GM18511 (cell line): Measurements from ENCODE around the gene DHCR7.

Experiments
- ATAC-seq: cut with Tn5 transposase; IDR thresholded peaks from one replicate; pipeline ENCODE4 v1.9.1; 2021; ENCODE audit warnings: mild to moderate bottlenecking, moderate library complexity; ENCODE audit not compliant: unreplicated experiment

DHCR7 gene, protein sequence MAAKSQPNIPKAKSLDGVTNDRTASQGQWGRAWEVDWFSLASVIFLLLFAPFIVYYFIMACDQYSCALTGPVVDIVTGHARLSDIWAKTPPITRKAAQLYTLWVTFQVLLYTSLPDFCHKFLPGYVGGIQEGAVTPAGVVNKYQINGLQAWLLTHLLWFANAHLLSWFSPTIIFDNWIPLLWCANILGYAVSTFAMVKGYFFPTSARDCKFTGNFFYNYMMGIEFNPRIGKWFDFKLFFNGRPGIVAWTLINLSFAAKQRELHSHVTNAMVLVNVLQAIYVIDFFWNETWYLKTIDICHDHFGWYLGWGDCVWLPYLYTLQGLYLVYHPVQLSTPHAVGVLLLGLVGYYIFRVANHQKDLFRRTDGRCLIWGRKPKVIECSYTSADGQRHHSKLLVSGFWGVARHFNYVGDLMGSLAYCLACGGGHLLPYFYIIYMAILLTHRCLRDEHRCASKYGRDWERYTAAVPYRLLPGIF

DNA sequence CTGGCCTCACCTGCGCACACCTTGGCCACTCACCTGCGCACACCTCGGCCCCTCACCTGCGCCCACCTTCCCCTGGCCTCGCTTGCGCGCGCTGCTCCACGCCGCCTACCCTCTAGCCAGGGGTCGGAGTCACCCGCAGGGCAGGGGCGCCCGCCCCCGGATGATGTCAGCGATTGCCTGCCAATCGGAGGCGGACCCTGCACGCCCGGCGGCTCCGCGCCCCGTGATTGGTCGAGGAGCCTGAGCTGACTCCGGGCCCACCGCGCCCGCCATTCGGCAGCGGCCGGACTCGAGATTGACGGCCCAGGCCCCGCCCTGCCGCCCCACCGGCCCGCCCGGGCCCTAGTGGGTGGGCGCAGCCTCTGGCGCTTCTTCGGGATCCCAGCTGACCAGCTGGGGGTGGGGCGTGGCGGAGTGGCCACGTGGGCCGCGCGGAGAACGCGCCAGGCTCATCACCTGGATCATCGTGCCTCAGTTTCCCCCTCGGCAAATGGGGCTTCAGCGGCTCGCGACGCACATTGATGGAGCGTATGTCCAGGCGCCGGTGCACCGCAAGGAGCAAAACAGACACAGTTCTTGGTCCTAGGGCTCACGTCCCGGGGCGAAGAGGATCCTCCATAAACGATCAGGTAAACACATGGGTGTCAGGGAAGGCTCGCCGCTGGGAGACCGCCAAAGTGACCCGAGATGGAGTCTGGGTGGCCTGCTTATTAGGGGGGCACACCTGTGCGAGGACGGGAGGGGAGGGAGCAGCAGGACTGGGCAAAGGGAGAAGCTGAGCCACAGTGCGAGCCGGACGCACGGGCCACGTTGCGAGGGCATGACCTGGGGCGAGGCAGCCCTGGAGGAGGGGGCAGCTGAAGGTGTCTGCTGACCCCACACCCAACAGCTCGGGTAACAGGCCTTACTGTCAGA, at the start of gene DHCR7:
Gene DHCR7 (minus strand): TSS at position 137 of the 915 bp plus-strand sequence. CDS start 3,441 bp downstream, outside the sequence.
- peak; percentile 82 for ATAC-seq

DNA sequence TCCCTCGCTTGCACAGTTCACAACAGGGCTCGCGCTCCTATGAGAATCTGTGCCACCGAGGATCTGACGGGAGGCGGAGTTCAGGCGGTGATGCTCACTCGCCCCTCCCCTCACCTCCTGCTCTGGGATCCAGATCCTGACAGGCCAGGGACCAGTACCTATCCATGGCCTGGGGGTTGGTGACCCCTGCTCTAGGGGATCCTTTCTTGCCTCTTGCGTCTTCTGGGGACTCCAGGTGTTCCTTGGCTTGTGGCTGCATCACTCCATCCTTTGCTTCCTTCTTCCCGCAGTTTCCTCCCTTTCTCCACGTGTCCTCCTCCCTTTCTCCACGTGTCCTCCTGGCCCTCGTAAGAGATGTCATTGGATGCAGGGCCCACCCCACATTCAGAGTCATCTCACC, 48.2 kb upstream of the DHCR7 start:
- no peak for ATAC-seq

- ATAC-seq, result no peak
Observed at GRCh38 chr11:71495286-71496230, 47.4 kb upstream of the DHCR7 start.

DNA sequence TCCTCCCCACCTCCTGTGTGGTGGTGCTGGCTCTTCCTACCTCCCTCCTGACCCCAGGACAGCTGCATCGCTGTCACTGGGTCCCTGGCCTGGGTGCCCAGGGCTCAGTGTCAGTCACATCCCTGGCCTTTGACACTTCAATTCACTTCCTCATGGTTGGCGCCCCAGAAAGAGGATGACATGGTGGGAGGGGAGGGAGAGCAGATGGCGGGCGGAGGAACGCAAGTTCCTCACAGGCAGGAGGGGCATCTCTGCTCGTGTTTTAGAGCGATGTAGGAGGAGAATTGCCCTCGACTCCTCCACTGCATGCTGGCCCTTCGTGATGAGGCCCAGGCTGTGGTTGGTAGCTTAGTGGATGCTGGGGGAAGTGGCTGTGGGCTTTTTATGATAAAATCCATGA, 43.7 kb upstream of the DHCR7 start:
- ATAC-seq, result no peak

- no peak for ATAC-seq
Observed at GRCh38 chr11:71491531-71491930, 43.3 kb upstream of the DHCR7 start.

GRCh38 chr11:71490731-71491390, 42.7 kb upstream of the DHCR7 start:
- ATAC-seq, result no peak

DNA sequence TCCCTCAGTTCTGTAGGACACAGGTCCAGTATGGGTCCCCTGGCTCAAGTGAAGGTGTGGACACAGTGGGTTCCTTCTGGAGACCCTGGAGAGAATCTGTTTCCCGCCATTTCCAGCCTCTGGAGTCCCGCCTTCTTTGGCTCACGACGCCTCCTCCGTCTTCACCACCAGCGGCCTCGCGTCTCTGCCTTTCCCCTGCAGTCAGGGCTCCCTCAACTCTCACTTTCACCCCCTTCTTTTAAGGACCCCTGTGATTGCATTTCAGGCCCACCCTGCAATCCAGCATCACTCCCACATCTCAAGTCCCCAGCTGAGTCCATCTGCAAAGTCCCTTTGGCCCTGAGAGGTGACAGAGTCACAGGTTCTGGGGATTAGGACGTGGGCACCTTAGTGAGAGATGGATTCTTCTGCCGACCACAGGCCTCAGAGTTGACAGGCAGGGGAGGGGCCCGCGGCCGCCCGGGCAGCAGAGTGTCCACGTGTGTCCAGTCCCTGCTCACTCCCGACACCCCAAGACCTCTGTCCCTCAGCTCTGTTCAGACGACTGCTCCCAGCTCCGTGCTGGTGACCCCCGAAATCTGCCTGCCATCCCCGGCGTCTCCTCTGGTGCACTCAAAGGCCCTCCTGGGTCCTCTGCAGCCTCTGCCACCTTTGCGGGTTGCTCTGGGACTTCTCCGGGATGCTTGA, 42.0 kb upstream of the DHCR7 start:
- ATAC-seq, result no peak

DNA sequence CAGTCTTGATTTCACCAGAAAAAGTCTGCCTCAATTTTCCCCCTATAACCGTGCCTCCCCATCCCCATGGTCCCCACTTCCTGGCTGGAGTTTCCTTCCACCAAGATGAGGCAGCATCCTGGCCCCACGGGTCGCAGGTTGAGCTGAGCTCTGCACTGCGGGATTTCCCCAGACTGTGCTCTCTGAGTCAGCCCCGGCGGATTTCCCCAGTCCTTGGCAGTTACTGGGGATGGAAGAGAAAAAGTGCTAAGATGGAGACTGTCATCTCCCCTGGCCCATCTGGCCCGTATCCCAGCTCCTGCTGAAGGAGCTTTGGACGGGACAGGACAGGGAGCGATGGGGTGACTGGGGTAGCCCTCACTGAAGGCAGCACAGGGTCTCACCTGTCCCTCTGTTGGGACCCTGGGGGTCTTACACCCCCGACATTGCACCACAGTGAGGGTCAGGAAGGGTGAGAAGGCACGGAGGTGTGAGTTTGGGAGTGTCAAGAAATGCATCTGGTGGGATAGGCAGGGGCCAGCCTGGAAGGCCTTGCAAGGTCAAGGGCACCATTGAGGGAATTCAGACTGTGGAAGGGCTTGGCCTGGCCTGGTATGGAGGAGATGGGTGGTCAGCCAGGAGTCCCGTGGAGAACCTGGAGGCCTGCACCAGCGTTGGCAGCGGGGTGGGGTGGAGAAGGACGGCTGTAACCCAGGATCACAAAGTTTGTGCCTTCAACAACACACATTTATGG, 41.3 kb upstream of the DHCR7 start:
- ATAC-seq, result no peak

DNA sequence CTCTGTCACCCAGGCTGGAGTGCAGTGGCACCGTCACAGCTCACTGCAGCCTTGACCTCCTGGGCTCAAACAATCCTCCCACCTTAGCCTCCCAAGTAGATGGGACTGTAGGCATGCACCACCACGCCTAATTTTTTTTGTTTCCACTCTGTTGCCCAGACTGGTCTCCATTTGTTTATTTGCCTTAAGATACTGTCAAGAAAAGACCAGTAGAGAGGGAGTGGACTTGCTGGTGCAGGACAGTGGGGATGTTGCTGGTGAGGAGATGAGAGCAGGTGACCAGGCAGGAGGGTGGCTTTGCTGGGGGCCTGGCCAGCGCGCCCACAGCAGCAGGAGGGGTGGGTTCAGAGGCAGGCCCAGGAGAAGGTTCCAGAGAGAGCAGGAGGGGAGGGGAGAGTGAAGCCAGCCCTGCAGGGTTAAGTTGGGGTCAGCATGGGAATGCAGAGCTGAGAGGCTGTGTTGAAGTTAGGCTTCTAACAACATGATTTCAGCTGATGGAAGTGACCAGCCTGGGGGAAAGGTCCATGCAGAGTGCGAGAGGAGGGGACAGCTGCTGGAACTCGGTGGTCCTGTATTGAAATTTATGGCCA, 40.6 kb upstream of the DHCR7 start:
- ATAC-seq, result no peak

- ATAC-seq, result no peak
Observed at GRCh38 chr11:71486320-71486719, 38.1 kb upstream of the DHCR7 start.

GRCh38 chr11:71485466-71485865, 37.3 kb upstream of the DHCR7 start:
- ATAC-seq, result no peak

DNA sequence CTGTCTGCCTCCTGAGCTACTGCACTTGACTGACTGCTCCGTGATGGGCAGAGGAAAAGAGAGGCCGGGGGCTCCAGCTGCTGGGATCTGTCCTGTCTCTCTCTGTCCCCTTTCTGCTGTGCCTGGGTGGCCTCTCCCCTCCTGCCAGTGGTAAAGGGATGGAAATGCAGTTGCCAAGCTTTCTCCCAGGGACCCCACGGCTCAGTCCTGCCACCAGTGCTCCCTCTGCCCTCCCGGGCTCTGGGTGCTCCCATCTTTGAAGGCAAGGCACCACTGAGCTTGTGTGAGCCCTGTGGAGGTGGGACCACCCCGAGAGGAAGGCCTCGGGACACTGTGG, 36.8 kb upstream of the DHCR7 start:
- ATAC-seq, result no peak

- no peak for ATAC-seq
Observed at GRCh38 chr11:71484248-71485062, 36.3 kb upstream of the DHCR7 start.

DNA sequence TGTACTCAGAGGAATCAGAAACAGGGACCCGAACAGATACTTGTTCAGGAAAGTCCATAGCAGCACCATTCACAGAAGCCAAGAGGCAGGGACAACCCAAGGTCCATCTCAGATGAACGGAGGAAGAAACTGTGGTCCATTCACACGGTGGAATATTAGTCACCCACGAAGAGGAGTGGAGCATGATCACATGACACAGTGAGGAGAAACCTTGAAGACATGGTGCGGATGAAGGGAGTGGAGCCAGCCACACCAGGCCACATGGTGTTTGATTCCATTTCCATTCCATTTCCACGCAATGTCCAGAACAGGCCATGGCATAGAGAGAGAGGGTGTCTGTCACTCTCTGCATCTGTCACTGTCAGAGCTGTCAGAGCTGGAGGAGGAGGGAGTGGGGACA, 35.5 kb upstream of the DHCR7 start:
- no peak for ATAC-seq

DNA sequence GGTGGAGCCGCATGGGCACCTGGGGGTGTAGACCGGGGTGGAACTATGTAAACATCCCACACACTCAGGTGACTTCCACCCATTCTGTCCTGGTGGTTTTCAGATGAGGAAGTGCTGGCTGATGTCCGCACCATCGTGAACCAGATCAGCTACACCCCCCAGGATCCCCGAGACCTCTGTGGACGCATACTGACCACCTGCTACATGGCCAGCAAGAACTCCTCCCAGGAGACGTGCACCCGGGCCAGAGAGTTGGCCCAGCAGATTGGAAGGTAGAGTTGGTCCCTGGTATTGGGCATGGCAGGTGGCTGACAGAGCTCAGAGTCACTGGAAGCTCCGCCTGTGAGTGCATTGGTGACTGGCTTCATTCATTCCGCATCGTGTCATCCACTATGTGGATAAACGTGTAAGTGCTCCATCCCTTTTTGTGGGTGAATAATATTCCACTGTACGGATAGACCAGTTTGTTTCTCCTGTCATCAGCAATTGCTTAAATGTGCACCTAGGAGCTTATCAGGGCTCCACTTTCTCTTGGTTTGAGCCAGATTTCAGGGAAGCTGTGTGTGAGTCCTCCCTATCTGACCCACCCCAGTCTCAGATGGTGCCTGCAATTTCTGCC, 34.7 kb upstream of the DHCR7 start:
- no peak for ATAC-seq

DNA sequence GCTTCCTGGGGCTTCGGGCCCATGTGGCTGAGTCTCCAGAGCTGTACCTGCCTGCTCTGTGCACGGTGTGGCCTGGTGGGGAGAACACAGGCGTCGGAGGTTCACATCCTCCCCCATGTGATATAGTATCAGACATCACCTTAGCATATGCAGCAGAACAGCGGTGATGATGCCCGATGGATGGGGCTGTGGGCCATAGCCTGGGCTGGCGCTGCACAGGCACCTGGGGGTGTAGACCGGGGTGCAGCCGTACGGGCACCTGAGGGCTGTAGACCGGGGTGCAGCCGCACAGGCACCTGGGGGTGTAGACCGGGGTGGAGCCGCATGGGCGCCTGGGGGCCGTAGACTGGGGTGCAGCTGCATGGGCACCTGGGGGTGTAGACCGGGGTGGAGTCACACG, 34.0 kb upstream of the DHCR7 start:
- ATAC-seq, result no peak
